ENCODE measurements around the gene BCAS2. TPM values are rescaled to one million over a fixed set of nuclear protein-coding genes. Genes with fewer than 3 reads are reported as not detected.
A peak's percentile ranks its signal among the peaks of the same experiment; 100 is the strongest.
"Not testable (repeated sequence)": the region's sequence is repeated elsewhere in the genome, so short reads cannot be mapped to it uniquely, and the experiment has no call there.

Gene BCAS2
- total and polyA plus RNA-seq, 5 experiments from 2014 or later = 37.1 to 100.0 (median 90.0) TPM

DNA sequence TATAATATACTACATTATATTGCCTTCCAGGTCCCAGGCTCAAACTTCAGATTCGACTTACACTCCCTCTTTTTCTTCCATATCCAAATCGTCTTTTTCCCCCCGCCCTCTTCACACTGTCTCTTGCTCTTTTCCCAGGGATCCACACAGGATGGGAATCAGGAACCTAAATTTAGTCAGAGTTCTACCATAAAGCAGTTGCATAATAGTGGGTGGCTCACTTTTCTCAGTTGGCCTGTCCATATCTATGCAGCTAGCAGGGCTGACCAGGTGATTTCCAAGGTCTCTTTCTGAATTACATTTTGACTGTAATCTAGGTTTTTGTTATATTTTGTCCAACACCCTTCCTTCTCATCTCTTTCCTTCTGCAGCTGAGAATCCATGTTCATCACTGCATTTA is 7.7 kb upstream of the BCAS2 start:
- ATAC-seq = no peak
- H3K9me3 Mint-ChIP-seq = no peaks in the 10 kb centered on the region
- peaks cover 4 to 12% (median 10%) of the 10 kb centered on the region in 3 donors for H3K36me3 Mint-ChIP-seq
- H3K27ac Mint-ChIP-seq = peak overlapping the region in 1 of 10 donors; percentile 6
- H3K27me3 Mint-ChIP-seq = peaks cover 4 to 31% (median 8%) of the 10 kb centered on the region in 5 donors
- no peak overlapping the region for H3K4me3 Mint-ChIP-seq
- POLR2A ChIA-PET = no interaction called here
- H3K4me1 Mint-ChIP-seq = no peaks in the 10 kb centered on the region
- no peak for DNase-seq

GRCh38 chr1:114588196-114588689 is 6.8 kb upstream of the BCAS2 start:
- DNase-seq (no peak), ATAC-seq (no peak)
- POLR2A ChIA-PET = no interaction called here
- no peak overlapping the region for H3K27ac Mint-ChIP-seq
- no peak overlapping the region for H3K4me3 Mint-ChIP-seq
- peaks cover 4 to 8% (median 6%) of the 10 kb centered on the region in 3 donors for H3K36me3 Mint-ChIP-seq
- H3K9me3 Mint-ChIP-seq = peaks cover 0 to 3% (median 0%) of the 10 kb centered on the region in 9 donors
- peaks cover 4 to 30% (median 7%) of the 10 kb centered on the region in 5 donors for H3K27me3 Mint-ChIP-seq
- H3K4me1 Mint-ChIP-seq = no peaks in the 10 kb centered on the region

GRCh38 chr1:114587203-114587991 is 6.0 kb upstream of the BCAS2 start:
- H3K4me1 Mint-ChIP-seq = peaks cover under 1 to 2% (median 1%) of the 10 kb centered on the region in 4 donors
- DNase-seq (no peak), ATAC-seq (no peak)
- H3K9me3 Mint-ChIP-seq = peaks cover 0 to 5% (median 0%) of the 10 kb centered on the region in 9 donors
- POLR2A ChIA-PET = no interaction called here
- no peak overlapping the region for H3K4me3 Mint-ChIP-seq
- no peak overlapping the region for H3K27ac Mint-ChIP-seq
- H3K36me3 Mint-ChIP-seq = no peaks in the 10 kb centered on the region
- peaks cover 0 to 23% (median 2%) of the 10 kb centered on the region in 5 donors for H3K27me3 Mint-ChIP-seq

- H3K4me1 Mint-ChIP-seq = peaks cover 6 to 10% (median 9%) of the 10 kb centered on the region in 4 donors
- ATAC-seq (no peak), DNase-seq (no peak)
- POLR2A ChIA-PET = no interaction called here
- H3K27ac Mint-ChIP-seq = no peak overlapping the region
- H3K27me3 Mint-ChIP-seq = peaks cover 0 to 21% (median 1%) of the 10 kb centered on the region in 5 donors
- H3K9me3 Mint-ChIP-seq = peaks cover 0 to 12% (median 0%) of the 10 kb centered on the region in 9 donors
- H3K4me3 Mint-ChIP-seq = no peak overlapping the region
- H3K36me3 Mint-ChIP-seq = peaks cover 0 to 2% (median 0%) of the 10 kb centered on the region in 3 donors
Measured at GRCh38 chr1:114586513-114587047, 5.2 kb upstream of the BCAS2 start.

DNA sequence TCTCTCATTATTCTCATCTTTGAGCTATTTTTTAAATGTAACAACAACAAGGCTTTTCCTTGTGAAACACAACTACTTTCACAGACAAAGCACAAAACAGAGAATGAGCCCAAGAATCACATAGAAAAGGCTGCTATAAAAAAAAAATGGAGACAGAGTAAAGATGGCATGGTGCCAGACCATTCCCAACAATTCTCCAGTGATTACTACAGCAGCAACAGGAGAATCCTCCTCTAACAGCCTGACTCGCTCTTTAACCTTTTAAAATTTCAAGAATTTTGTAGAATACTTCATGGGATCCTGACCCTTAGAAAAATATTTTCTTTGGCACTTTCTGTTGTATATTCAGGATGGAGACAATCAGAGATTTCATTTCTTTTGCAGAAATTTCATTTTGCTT is 3.8 kb upstream of the BCAS2 start:
- peaks cover 6 to 21% (median 17%) of the 10 kb centered on the region in 4 donors for H3K4me1 Mint-ChIP-seq
- DNase-seq = no peak
- H3K36me3 Mint-ChIP-seq = peaks cover 0 to 2% (median 0%) of the 10 kb centered on the region in 3 donors
- peaks cover 0 to 12% (median 0%) of the 10 kb centered on the region in 9 donors for H3K9me3 Mint-ChIP-seq
- no peak overlapping the region for H3K27ac Mint-ChIP-seq
- peaks cover 0 to 16% (median 0%) of the 10 kb centered on the region in 5 donors for H3K27me3 Mint-ChIP-seq
- no peak for ATAC-seq
- H3K4me3 Mint-ChIP-seq = no peak overlapping the region
- POLR2A ChIA-PET = no interaction called here

DNA sequence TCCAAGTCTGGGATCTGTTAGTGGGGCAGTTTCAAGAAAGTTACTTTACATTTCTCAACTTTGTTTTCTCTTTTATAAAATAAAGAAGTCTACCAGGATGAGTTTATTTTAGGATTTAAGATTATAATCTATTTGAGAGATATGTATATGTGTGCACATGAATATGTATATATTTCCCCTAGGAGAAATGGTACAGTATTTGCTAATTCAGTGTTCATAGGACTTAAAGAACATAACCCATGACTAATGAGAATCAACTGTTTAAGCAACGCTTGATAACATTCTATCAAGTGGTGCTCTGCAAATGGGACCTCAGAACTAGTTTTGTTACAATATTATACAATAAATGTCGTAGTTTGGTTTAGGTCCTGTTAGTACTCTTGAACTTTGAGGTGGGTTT is 7.0 kb downstream of the BCAS2 start:
- Mint-ChIP-seq H3K9me3 (no peaks in the 10 kb centered on the region), H3K4me3 (no peak overlapping the region), H3K4me1 (peaks cover 7 to 24% (median 17%) of the 10 kb centered on the region in 4 donors), H3K27me3 (no peaks in the 10 kb centered on the region), H3K27ac (no peak overlapping the region), H3K36me3 (peaks cover 7 to 94% (median 52%) of the 10 kb centered on the region in 3 donors)
- ATAC-seq (no peak), DNase-seq (no peak)
- POLR2A ChIA-PET = no interaction called here

DNA sequence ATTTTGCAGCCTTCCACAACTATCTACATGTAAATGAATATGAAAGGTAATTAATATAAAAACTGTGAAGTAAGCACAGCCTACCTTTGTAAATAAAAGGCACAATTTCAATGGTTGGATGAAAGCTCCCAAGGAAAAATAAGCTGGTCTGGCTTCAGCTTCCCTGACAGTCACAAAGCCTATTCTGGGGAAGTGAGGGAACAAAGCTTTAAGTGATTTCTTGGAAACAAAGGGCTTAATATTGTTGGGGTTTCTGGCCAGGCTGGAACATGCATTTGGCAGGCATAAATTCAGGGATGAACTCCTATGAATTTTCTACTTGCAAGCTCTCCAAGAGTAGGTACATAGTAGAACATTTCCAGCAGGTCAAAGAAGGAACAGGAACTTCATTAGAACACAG is 17.3 kb downstream of the BCAS2 start:
- POLR2A ChIA-PET = no interaction called here
- H3K4me1 Mint-ChIP-seq = peaks cover 0 to 10% (median 1%) of the 10 kb centered on the region in 4 donors
- ATAC-seq (no peak), DNase-seq (no peak)
- no peak overlapping the region for H3K27ac Mint-ChIP-seq
- H3K4me3 Mint-ChIP-seq = no peak overlapping the region
- peaks cover 0 to 13% (median 5%) of the 10 kb centered on the region in 9 donors for H3K9me3 Mint-ChIP-seq
- H3K36me3 Mint-ChIP-seq = peaks cover 32 to 52% (median 35%) of the 10 kb centered on the region in 3 donors
- no peaks in the 10 kb centered on the region for H3K27me3 Mint-ChIP-seq

DNA sequence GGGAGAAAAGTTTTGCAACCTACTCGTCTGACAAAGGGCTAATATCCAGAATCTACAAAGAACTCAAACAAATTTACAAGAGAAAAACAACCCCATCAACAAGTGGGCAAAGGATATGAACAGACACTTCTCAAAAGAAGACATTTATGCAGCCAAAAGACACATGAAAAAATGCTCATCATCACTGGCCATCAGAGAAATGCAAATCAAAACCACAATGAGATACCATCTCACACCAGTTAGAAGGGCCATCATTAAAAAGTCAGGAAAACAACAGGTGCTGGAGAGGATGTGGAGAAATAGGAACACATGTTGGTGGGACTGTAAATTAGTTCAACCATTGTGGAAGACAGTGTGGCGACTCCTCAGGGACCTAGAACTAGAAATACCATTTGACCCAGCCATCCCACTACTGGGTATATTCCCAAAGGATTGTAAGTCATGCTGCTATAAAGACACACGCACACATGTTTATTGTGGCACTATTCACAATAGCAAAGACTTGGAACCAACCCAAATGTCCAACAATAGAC is 18.4 kb downstream of the BCAS2 start:
- H3K4me1 Mint-ChIP-seq, POLR2A ChIA-PET, H3K27me3 Mint-ChIP-seq, ATAC-seq, DNase-seq, H3K4me3 Mint-ChIP-seq, H3K27ac Mint-ChIP-seq: not testable (repeated sequence)
- Mint-ChIP-seq H3K9me3 (peaks cover 0 to 13% (median 5%) of the 10 kb centered on the region in 9 donors), H3K36me3 (peaks cover 27 to 41% (median 33%) of the 10 kb centered on the region in 3 donors)

- POLR2A ChIA-PET = no interaction called here
- Mint-ChIP-seq H3K27me3 (no peaks in the 10 kb centered on the region), H3K27ac (no peak overlapping the region), H3K4me3 (no peak overlapping the region), H3K36me3 (peaks cover 15 to 26% (median 18%) of the 10 kb centered on the region in 3 donors), H3K9me3 (peaks cover 0 to 13% (median 5%) of the 10 kb centered on the region in 9 donors), H3K4me1 (peaks cover 0 to 10% (median 1%) of the 10 kb centered on the region in 4 donors)
- DNase-seq (no peak), ATAC-seq (no peak)
Measured at GRCh38 chr1:114561333-114561732, 20.1 kb downstream of the BCAS2 start.

DNA sequence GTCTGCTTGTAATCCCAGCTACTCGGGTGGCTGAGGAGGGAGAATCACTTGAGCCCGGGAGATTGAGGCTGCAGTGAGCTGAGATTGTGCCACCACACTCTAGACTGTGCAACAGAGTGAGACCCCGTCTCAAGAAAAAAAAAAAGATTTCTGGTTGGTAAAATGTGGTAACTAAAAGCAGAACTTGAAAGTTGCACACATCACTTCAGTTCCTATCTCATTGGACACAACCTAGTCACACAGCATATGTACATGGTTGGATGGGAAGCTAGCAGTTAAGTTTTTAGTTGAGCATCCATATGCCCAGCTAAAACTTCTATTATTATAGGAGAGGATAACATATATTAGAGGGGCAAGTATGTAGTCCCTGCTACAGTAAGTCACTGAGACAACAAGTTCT is 22.1 kb downstream of the BCAS2 start:
- H3K36me3 Mint-ChIP-seq = peaks cover 0 to 6% (median 0%) of the 10 kb centered on the region in 3 donors
- peak overlapping the region in 1 of 10 donors; percentile 41 for H3K27ac Mint-ChIP-seq
- no peak for ATAC-seq
- no peaks in the 10 kb centered on the region for H3K27me3 Mint-ChIP-seq
- POLR2A ChIA-PET = no interaction called here
- H3K4me1 Mint-ChIP-seq = peaks cover 0 to 10% (median 1%) of the 10 kb centered on the region in 4 donors
- no peak overlapping the region for H3K4me3 Mint-ChIP-seq
- no peaks in the 10 kb centered on the region for H3K9me3 Mint-ChIP-seq
- no peak for DNase-seq

- peak in 3 of 10 donors; percentile 27 to 42 (median 30) for DNase-seq
- H3K9me3 Mint-ChIP-seq = no peaks in the 10 kb centered on the region
- no peaks in the 10 kb centered on the region for H3K27me3 Mint-ChIP-seq
- H3K4me3 Mint-ChIP-seq = no peak overlapping the region
- peak in 1 of 2 donors; percentile 38 for ATAC-seq
- peaks cover 0 to 3% (median 0%) of the 10 kb centered on the region in 3 donors for H3K36me3 Mint-ChIP-seq
- peaks cover 0 to 10% (median 1%) of the 10 kb centered on the region in 4 donors for H3K4me1 Mint-ChIP-seq
- peak overlapping the region in 1 of 10 donors; percentile 45 for H3K27ac Mint-ChIP-seq
- POLR2A ChIA-PET = no interaction called here
Measured at GRCh38 chr1:114558544-114558943, 22.9 kb downstream of the BCAS2 start.

- no peak overlapping the region for H3K27ac Mint-ChIP-seq
- H3K9me3 Mint-ChIP-seq = no peaks in the 10 kb centered on the region
- H3K4me3 Mint-ChIP-seq = no peak overlapping the region
- ATAC-seq (no peak), DNase-seq (no peak)
- H3K36me3 Mint-ChIP-seq = peaks cover 0 to 3% (median 0%) of the 10 kb centered on the region in 3 donors
- peaks cover 0 to 3% (median 0%) of the 10 kb centered on the region in 4 donors for H3K4me1 Mint-ChIP-seq
- POLR2A ChIA-PET = no interaction called here
- H3K27me3 Mint-ChIP-seq = peaks cover 0 to 4% (median 0%) of the 10 kb centered on the region in 5 donors
Measured at GRCh38 chr1:114554577-114554976, 26.8 kb downstream of the BCAS2 start.

Measured in naive thymus-derived CD8-positive, alpha-beta T cell (primary cell).